HepG2 (cell line): ENCODE measurements around the gene ABHD17A. TPM values are rescaled to one million over a fixed set of nuclear protein-coding genes. Genes with fewer than 3 reads are reported as not detected.

Source experiments
- BCL6 ChIP-seq: IDR thresholded peaks from 2 replicates; pipeline ENCODE4 v1.6.1; 2016; ENCODE audit warnings: missing genetic modification reagents, missing compliant biosample characterization
- DNMT3B ChIP-seq: conservative IDR thresholded peaks from 2 replicates; pipeline ENCODE4 v1.6.1; 2016; ENCODE audit warnings: missing biosample characterization, control low read depth
- ISX ChIP-seq: sonication (generic); formaldehyde crosslinking; conservative IDR thresholded peaks from 2 replicates; pipeline ENCODE4 v1.5.0; 2020; ENCODE audit warnings: missing genetic modification reagents
- MYNN ChIP-seq: sonication (generic); formaldehyde crosslinking; IDR thresholded peaks from 2 replicates; pipeline ENCODE4 v1.4.0; 2020; ENCODE audit warnings: mild to moderate bottlenecking, low read depth, missing genetic modification reagents
- REPIN1 ChIP-seq: sonication (generic); formaldehyde crosslinking; IDR thresholded peaks from 2 replicates; pipeline ENCODE4 v1.8.0; 2022; ENCODE audit warnings: missing genetic modification reagents, low read depth, mild to moderate bottlenecking, borderline replicate concordance
- RFXAP ChIP-seq: sonication (generic); formaldehyde crosslinking; IDR thresholded peaks from 2 replicates; pipeline ENCODE4 v1.4.0; 2020; ENCODE audit warnings: missing genetic modification reagents, borderline replicate concordance
- SIN3A ChIP-seq: IDR thresholded peaks from 2 replicates; pipeline ENCODE4 v1.6.1; 2011; ENCODE audit warnings: low read depth, mild to moderate bottlenecking, control low read depth, low read length, borderline replicate concordance
- SIX4 ChIP-seq: sonication (generic); formaldehyde crosslinking; IDR thresholded peaks from 2 replicates; pipeline ENCODE4 v1.4.0; 2020; ENCODE audit warnings: missing genetic modification reagents
- SP2 ChIP-seq: sonication (generic); formaldehyde crosslinking; IDR thresholded peaks from 2 replicates; pipeline ENCODE4 v1.5.1; 2020; ENCODE audit warnings: mild to moderate bottlenecking, missing genetic modification reagents
- SRSF4 ChIP-seq: fragments of 200-400 bp; formaldehyde crosslinking; IDR thresholded peaks from one replicate; pipeline ENCODE4 v1.6.1; 2018; ENCODE audit warnings: mild to moderate bottlenecking, low read depth, low read length, moderate library complexity; ENCODE audit not compliant: poor library complexity, severe bottlenecking
- SSRP1 ChIP-seq: IDR thresholded peaks from 2 replicates; pipeline ENCODE4 v1.6.1; 2016; ENCODE audit warnings: control low read depth
- STAT5B ChIP-seq: sonication (generic); formaldehyde crosslinking; IDR thresholded peaks from 2 replicates; pipeline ENCODE4 v1.4.0; 2020; ENCODE audit warnings: missing genetic modification reagents
- ZNF282 ChIP-seq: fragments of 450-650 bp; IDR thresholded peaks from 2 replicates; pipeline ENCODE4 v1.6.1; 2018; ENCODE audit not compliant: partially characterized antibody
- ZNF335 ChIP-seq: sonication (generic); formaldehyde crosslinking; IDR thresholded peaks from 2 replicates; pipeline ENCODE4 v1.4.0; 2020; ENCODE audit warnings: missing genetic modification reagents
- ZNF724P ChIP-seq: sonication (generic); formaldehyde crosslinking; IDR thresholded peaks from 2 replicates; pipeline ENCODE4 v1.8.0; 2022; ENCODE audit warnings: missing genetic modification reagents, borderline replicate concordance
- ZNF768 ChIP-seq: sonication (generic); formaldehyde crosslinking; IDR thresholded peaks from 2 replicates; pipeline ENCODE4 v1.4.0; 2020; ENCODE audit warnings: missing genetic modification reagents
- polyA plus RNA-seq, 8 experiments: library from polyadenylated mRNA; depleted of rRNA in 3 of 8; stranded (reverse) in 7 of 8; unstranded in 1 of 8; fragments of >200 nt; fragmentation: Illumina TruSeq in 4 of 8; extraction: Trizol in 4 of 8; gene quantifications; 2 replicates each; pipeline versions ENCODE4 v1.2.1 to v1.2.3, GENCODE V29; 2011 to 2016; ENCODE audit warnings: low read depth in 4 of 8, missing spikeins in 1 of 8, mixed read lengths in 1 of 8; ENCODE audit not compliant: insufficient read depth in 1 of 8
- total RNA-seq, 5 experiments: library from RNA; depleted of rRNA; stranded (reverse); fragments of >200 nt; fragmentation: Illumina TruSeq; extraction: Trizol; gene quantifications; 2 replicates each; pipeline ENCODE4 v1.2.3, GENCODE V29; 2016; ENCODE audit warnings: low read depth in 1 of 5
- TF ChIP-seq, protein P1 (sequence below): IDR thresholded peaks from 2 replicates; pipeline ENCODE4 v1.6.1; 2016; ENCODE audit warnings: missing biosample characterization, missing genetic modification reagents, low read depth
- TF ChIP-seq, protein P2 (sequence below): sonication (generic); formaldehyde crosslinking; IDR thresholded peaks from 2 replicates; pipeline ENCODE4 v1.4.0; 2020; ENCODE audit warnings: missing genetic modification reagents
- TF ChIP-seq, protein P3 (sequence below): sonication (generic); formaldehyde crosslinking; IDR thresholded peaks from 2 replicates; pipeline ENCODE4 v1.4.0; 2020; ENCODE audit warnings: low read depth, mild to moderate bottlenecking, missing genetic modification reagents
- TF ChIP-seq, protein P4 (sequence below): IDR thresholded peaks from 2 replicates; pipeline ENCODE4 v1.6.1; 2016; ENCODE audit warnings: mild to moderate bottlenecking, missing biosample characterization, missing genetic modification reagents
- TF ChIP-seq, protein P5 (sequence below): sonication (generic); formaldehyde crosslinking; IDR thresholded peaks from 2 replicates; pipeline ENCODE4 v1.8.0; 2022; ENCODE audit warnings: missing genetic modification reagents, low read depth, mild to moderate bottlenecking, borderline replicate concordance

ABHD17A gene
- total and polyA plus RNA-seq, 2 of the 13 experiments (the other 11 are each of a cell fraction or from before 2014, with no cell fraction given), result 27.7 to 40.8 TPM

DNA sequence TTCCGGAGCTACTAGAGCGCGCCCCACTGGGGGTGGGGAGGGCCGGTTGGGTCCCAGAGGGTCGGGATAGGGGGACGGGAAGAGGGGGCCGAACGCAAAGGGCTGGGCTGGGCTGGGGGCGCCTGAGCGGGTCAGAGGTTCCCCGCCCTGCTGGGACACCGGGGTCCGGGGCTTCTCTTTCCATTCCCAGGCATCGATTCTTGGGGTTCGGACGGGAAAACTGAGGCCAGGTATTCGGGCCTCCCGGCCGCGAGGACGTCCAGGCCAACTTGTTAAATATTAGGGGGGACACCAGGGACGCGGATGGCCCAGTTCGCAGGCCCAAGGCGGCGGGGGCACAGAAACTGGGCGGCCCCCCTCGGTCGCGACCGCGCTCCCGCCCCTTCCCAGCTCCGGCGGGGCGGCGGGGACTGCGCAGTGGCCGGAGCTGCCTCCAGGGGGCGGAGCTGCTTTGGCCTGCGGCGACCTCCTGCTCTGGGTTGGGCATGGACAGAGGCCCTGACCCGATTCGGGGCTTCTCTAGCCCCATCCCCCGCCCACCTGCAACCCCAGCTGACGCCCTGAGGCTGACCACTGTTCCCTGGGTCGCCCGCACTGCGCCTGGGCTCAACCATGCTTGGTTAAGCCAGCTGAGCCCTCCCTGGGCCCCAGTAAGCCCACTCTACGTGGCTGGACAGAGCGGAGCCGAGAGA, 20.7 kb downstream of the ABHD17A start (continued):
- TF ChIP-seq, protein P1, sequence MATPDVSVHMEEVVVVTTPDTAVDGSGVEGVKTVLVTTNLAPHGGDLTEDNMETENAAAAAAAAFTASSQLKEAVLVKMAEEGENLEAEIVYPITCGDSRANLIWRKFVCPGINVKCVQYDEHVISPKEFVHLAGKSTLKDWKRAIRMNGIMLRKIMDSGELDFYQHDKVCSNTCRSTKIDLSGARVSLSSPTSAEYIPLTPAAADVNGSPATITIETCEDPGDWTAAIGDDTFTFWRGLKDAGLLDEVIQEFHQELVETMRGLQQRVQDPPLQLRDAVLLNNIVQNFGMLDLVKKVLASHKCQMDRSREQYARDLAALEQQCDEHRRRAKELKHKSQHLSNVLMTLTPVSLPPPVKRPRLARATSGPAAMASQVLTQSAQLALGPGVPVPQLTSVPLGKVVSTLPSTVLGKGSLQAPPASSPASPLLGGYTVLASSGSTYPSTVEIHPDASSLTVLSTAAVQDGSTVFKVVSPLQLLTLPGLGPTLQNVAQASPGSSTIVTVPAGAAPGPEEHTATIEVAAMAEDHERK (CRISPR knock-in tag), result no peak
- TF ChIP-seq ZNF724P (CRISPR knock-in tag), result no peak
- TF ChIP-seq SSRP1 (CRISPR knock-in tag), result no peak
- no peak for TF ChIP-seq RFXAP (CRISPR knock-in tag)
- no peak; the same call in 1 of the 2 replicates for TF ChIP-seq ZNF768 (CRISPR knock-in tag)
- TF ChIP-seq, protein P2, sequence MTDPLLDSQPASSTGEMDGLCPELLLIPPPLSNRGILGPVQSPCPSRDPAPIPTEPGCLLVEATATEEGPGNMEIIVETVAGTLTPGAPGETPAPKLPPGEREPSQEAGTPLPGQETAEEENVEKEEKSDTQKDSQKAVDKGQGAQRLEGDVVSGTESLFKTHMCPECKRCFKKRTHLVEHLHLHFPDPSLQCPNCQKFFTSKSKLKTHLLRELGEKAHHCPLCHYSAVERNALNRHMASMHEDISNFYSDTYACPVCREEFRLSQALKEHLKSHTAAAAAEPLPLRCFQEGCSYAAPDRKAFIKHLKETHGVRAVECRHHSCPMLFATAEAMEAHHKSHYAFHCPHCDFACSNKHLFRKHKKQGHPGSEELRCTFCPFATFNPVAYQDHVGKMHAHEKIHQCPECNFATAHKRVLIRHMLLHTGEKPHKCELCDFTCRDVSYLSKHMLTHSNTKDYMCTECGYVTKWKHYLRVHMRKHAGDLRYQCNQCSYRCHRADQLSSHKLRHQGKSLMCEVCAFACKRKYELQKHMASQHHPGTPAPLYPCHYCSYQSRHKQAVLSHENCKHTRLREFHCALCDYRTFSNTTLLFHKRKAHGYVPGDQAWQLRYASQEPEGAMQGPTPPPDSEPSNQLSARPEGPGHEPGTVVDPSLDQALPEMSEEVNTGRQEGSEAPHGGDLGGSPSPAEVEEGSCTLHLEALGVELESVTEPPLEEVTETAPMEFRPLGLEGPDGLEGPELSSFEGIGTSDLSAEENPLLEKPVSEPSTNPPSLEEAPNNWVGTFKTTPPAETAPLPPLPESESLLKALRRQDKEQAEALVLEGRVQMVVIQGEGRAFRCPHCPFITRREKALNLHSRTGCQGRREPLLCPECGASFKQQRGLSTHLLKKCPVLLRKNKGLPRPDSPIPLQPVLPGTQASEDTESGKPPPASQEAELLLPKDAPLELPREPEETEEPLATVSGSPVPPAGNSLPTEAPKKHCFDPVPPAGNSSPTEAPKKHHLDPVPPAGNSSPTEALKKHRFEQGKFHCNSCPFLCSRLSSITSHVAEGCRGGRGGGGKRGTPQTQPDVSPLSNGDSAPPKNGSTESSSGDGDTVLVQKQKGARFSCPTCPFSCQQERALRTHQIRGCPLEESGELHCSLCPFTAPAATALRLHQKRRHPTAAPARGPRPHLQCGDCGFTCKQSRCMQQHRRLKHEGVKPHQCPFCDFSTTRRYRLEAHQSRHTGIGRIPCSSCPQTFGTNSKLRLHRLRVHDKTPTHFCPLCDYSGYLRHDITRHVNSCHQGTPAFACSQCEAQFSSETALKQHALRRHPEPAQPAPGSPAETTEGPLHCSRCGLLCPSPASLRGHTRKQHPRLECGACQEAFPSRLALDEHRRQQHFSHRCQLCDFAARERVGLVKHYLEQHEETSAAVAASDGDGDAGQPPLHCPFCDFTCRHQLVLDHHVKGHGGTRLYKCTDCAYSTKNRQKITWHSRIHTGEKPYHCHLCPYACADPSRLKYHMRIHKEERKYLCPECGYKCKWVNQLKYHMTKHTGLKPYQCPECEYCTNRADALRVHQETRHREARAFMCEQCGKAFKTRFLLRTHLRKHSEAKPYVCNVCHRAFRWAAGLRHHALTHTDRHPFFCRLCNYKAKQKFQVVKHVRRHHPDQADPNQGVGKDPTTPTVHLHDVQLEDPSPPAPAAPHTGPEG (CRISPR knock-in tag), result no peak
- TF ChIP-seq SIN3A, result peak; percentile 45; the same call in 1 of the 2 replicates
- TF ChIP-seq SP2 (CRISPR knock-in tag), result 0 out of 2 replicates have a peak, but pooled peaks have one; percentile 26
- no peak for TF ChIP-seq ZNF282
- TF ChIP-seq BCL6 (CRISPR knock-in tag), result 0 out of 2 replicates have a peak, but pooled peaks have one; percentile 35
- TF ChIP-seq ISX, result no peak
- TF ChIP-seq ZNF335 (CRISPR knock-in tag), result no peak
- no peak for TF ChIP-seq SRSF4
- no peak for TF ChIP-seq DNMT3B
- TF ChIP-seq MYNN (CRISPR knock-in tag), result no peak
- no peak for TF ChIP-seq STAT5B
- TF ChIP-seq, protein P3, sequence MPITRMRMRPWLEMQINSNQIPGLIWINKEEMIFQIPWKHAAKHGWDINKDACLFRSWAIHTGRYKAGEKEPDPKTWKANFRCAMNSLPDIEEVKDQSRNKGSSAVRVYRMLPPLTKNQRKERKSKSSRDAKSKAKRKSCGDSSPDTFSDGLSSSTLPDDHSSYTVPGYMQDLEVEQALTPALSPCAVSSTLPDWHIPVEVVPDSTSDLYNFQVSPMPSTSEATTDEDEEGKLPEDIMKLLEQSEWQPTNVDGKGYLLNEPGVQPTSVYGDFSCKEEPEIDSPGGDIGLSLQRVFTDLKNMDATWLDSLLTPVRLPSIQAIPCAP (CRISPR knock-in tag), result no peak
- TF ChIP-seq, protein P4, sequence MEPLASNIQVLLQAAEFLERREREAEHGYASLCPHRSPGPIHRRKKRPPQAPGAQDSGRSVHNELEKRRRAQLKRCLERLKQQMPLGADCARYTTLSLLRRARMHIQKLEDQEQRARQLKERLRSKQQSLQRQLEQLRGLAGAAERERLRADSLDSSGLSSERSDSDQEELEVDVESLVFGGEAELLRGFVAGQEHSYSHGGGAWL (CRISPR knock-in tag), result no peak
- peak; percentile 58 for TF ChIP-seq REPIN1 (CRISPR knock-in tag)
- TF ChIP-seq, protein P5, sequence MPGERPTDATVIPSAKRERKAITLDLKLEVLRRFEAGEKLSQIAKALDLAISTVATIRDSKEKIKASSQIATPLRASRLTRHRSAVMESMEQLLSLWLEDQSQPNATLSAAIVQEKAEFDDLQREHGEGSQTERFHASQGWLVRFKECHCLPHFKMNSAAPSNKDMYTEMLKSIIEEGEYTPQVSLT (CRISPR knock-in tag), result no peak
- no peak for TF ChIP-seq SIX4
